Breast epithelium (tissue), 3 donors: Measurements from ENCODE around the gene BAZ2A.

Source experiments
- CTCF ChIP-seq, 3 donors: fragments of 450-650 bp; IDR thresholded peaks; one replicate each; pipeline ENCODE4 v1.5.1; 2016 to 2017; ENCODE audit warnings: antibody characterized with exemption in 3 of 3, mild to moderate bottlenecking in 3 of 3, moderate library complexity in 3 of 3
- POLR2A ChIP-seq: fragments of 450-650 bp; IDR thresholded peaks from one replicate; pipeline ENCODE4 v1.6.1; 2016; ENCODE audit warnings: antibody characterized with exemption, mild to moderate bottlenecking, moderate library complexity
- POLR2AphosphoS5 ChIP-seq, 3 donors: sonication (generic); formaldehyde crosslinking; IDR thresholded peaks; one replicate each; pipeline ENCODE4 v1.6.1; 2017; ENCODE audit warnings: antibody characterized with exemption in 3 of 3

- TF ChIP-seq CTCF (IDR thresholded peaks at IDR 0.05) (no peak), POLR2A (no peak), POLR2AphosphoS5 (IDR thresholded peaks at IDR 0.05) (no peak)
These were observed 79.1 kb downstream of the BAZ2A start for GRCh38 chr12:56551070-56551469.
